Stimulated activated naive B cell treated with anti-CD40 and anti-IgM and Interleukin-4, amounts not matched to agents 10 μg/mL and 1 μg/mL and 100 μg/mL, for 72 hours (primary cell): ENCODE data around the gene MYH7.

Experiments
- ATAC-seq, 2 donors: fragments of 150-1000 bp; cut with Tn5 transposase; replicated peaks; 2 replicates each; pipeline ENCODE4 v1.10.0; 2021; ENCODE audit warnings: moderate library complexity in 1 of 2
- DNase-seq: peaks from one replicate; pipeline ENCODE4 v3.0.0; 2021
- H3K27ac Mint-ChIP-seq: one replicate; pipeline ENCODE4 v1.8.0; 2022; ENCODE audit warnings: mild to moderate bottlenecking, mixed read lengths
- H3K27me3 Mint-ChIP-seq, 2 donors: one replicate each; pipeline ENCODE4 v1.8.0; 2022; ENCODE audit warnings: mixed read lengths in 2 of 2
- H3K36me3 Mint-ChIP-seq, 2 donors: one replicate each; pipeline ENCODE4 v1.8.0; 2022; ENCODE audit warnings: mixed read lengths in 2 of 2, mild to moderate bottlenecking in 1 of 2
- H3K4me1 Mint-ChIP-seq, 2 donors: one replicate each; pipeline ENCODE4 v1.8.0; 2022; ENCODE audit warnings: mixed read lengths in 2 of 2, mild to moderate bottlenecking in 1 of 2
- H3K4me3 Mint-ChIP-seq, 2 donors: one replicate each; pipeline ENCODE4 v1.8.0; 2022; ENCODE audit warnings: mild to moderate bottlenecking in 2 of 2, mixed read lengths in 2 of 2, moderate library complexity in 1 of 2
- H3K9me3 Mint-ChIP-seq, 2 donors: one replicate each; pipeline ENCODE4 v1.8.0; 2022; ENCODE audit warnings: mixed read lengths in 2 of 2, mild to moderate bottlenecking in 1 of 2

MYH7 gene

DNA sequence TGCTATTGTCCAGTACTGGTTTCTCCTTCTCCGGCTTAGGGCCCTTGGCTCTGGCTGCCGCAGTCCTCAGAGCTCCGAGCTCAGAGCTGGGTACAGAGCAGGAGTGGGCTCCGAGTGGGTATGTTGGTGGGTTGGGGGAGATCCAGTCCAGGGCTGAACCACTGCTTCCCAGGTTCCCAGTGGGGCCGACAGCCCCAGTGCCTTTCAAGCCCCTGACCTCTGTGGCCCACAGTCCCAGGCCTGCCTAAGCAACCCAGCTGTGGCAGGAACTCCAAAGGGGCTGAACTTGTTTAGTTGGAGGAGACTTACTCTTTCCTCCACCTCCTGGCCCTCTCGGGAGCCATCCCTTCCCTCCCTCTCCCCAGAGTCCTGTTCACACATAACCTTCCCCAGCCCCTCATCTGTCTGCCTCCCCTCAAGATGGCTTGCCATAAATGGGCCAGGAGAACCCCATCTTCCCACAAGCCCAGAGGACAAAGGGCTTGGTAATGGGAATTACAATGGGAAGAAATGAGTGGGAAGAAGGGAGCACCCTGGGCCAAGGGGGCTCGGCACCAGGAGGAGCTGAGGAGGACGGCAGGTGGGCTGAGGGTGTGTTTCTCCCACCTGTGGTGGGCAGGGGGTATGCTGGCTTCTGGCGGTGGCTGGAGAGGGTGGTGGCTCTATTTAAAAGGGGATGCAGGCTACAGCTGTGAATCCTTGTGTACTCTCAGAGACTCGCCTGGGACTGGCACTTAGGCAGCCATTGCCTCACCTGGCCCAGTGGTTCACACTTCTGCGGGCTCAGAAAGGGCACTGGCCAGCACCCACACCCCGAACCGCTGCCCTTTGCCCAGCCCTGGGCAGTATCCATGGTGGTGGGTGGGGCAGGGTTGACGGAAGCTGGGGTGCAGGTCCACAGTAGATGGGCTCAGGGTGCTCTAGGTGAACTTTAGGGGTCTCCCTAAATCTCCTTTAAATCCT is 23.6 kb downstream of the MYH7 start:
- H3K9me3 Mint-ChIP-seq: no peaks in the 10 kb centered on the region
- DNase-seq: no peak
- peaks cover 10% of the 10 kb centered on the region in 2 donors for H3K4me1 Mint-ChIP-seq
- H3K36me3 Mint-ChIP-seq: no peaks in the 10 kb centered on the region
- no peak overlapping the region for H3K4me3 Mint-ChIP-seq
- H3K27me3 Mint-ChIP-seq: peaks cover 57 to 69% of the 10 kb centered on the region in 2 donors
- no peak for ATAC-seq
- no peak overlapping the region for H3K27ac Mint-ChIP-seq

DNA sequence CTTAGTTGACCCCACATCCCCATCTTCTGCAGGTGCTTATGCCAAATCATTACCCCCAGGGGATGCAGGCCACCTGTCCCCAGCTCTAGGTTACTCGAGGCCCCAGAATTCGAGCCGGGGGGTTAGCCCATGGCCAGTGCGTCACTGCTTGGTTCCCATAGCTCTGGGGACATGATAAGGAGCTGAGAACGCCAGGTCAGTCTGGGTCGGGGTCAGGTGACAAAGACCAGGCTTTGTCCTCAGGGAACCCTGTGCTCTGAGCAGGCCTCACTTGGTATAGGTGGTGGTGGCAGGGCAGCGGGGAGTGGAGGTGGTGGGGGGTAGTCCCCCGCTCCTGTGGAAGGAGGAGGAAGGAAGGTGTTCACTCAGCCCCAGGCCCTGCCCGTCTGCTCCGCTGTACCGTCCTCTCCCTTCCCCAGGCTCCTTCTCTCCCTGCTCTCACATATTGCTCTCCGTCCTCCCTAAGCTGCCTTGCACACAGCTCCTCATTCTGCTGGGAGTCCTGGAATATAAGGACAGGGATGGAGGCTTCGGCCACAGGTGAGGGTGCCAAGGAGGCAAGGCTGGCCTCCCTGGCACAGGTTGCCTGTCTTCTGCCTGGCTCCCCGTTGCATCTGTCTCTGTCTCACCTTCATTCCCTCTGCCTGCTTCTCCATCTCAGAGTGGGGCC is 25.4 kb downstream of the MYH7 start:
- ATAC-seq (no peak), DNase-seq (no peak)
- H3K4me3 Mint-ChIP-seq: no peak overlapping the region
- H3K9me3 Mint-ChIP-seq: no peaks in the 10 kb centered on the region
- H3K27ac Mint-ChIP-seq: no peak overlapping the region
- no peaks in the 10 kb centered on the region for H3K36me3 Mint-ChIP-seq
- H3K27me3 Mint-ChIP-seq: peaks cover 68 to 75% of the 10 kb centered on the region in 2 donors
- peaks cover 19 to 24% of the 10 kb centered on the region in 2 donors for H3K4me1 Mint-ChIP-seq

DNA sequence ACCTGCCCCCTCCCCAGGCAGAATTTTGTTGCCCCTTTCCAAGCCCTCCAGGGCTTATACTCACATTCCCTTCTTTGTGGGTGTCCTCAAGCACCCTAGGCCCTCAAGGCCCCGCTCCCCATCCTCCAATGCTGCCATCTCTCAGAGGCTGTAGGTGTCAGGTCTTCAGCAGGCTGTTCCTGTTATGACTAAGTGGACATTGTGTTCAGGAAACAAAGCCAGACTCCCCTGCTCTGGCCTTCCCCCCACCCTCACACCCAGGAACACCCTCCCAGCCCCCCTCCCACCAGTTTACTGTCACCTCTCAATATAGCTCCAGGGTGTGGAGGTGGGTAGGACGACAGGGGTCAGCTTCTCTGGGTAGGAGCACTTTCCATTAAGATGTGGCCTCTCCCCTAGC is 26.0 kb downstream of the MYH7 start:
- peak; percentile 40 to 46 for ATAC-seq
- Mint-ChIP-seq H3K27me3 (peaks cover 67 to 80% of the 10 kb centered on the region in 2 donors), H3K4me1 (peaks cover 22 to 27% of the 10 kb centered on the region in 2 donors), H3K4me3 (no peak overlapping the region), H3K9me3 (no peaks in the 10 kb centered on the region), H3K27ac (no peak overlapping the region), H3K36me3 (no peaks in the 10 kb centered on the region)
- no peak for DNase-seq

- peaks cover 22 to 27% of the 10 kb centered on the region in 2 donors for H3K4me1 Mint-ChIP-seq
- no peak overlapping the region for H3K27ac Mint-ChIP-seq
- no peaks in the 10 kb centered on the region for H3K9me3 Mint-ChIP-seq
- DNase-seq (no peak), ATAC-seq (no peak)
- no peaks in the 10 kb centered on the region for H3K36me3 Mint-ChIP-seq
- H3K27me3 Mint-ChIP-seq: peaks cover 68 to 77% of the 10 kb centered on the region in 2 donors
- no peak overlapping the region for H3K4me3 Mint-ChIP-seq
These were observed 27.2 kb downstream of the MYH7 start for GRCh38 chr14:23408307-23408630.

- peaks cover 71 to 77% of the 10 kb centered on the region in 2 donors for H3K27me3 Mint-ChIP-seq
- H3K4me1 Mint-ChIP-seq: peaks cover 26 to 27% of the 10 kb centered on the region in 2 donors
- no peaks in the 10 kb centered on the region for H3K36me3 Mint-ChIP-seq
- H3K4me3 Mint-ChIP-seq: no peak within 1 kb of the TSS
- no peak within 1 kb of the TSS for H3K27ac Mint-ChIP-seq
- H3K9me3 Mint-ChIP-seq: no peaks in the 10 kb centered on the region
- no peak for ATAC-seq
- DNase-seq: no peak
These were observed 27.7 kb downstream of the MYH7 start, which contains the start of gene MYH6 for GRCh38 chr14:23407516-23408306. TSS of gene MYH6 (minus strand) at chr14:23408273. CDS start at chr14:23407223, 1,050 bp downstream.

DNA sequence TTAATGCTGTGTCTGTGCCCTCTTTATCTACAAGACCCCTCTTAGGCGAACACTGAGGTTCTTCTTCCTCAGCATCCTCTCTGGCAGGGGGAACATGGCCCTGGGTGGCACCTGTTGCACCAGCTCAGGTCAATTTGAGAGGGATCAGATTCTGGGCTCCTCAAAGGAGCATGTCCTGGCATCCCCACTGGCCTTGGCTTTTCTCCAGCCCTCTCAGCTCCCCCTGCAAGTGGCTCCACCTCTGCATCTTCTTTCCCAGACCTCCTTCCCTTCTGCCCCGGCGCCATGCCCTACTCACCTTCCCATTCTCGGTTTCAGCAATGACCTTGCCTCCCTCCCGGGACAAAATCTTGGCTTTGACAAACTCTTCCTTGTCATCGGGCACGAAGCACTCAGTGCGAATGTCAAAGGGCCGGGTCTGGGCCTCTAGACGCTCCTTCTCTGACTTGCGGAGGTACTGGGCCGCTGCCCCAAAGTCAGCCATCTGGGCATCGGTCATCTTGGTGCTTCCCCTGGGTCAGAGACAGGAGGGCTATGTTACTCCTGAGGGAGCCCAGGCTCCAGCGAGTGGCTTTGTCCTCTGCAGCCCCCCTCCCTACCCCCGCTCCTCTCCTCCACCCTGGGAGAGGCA is 28.6 kb downstream of the MYH7 start:
- peaks cover 73 to 77% of the 10 kb centered on the region in 2 donors for H3K27me3 Mint-ChIP-seq

DNA sequence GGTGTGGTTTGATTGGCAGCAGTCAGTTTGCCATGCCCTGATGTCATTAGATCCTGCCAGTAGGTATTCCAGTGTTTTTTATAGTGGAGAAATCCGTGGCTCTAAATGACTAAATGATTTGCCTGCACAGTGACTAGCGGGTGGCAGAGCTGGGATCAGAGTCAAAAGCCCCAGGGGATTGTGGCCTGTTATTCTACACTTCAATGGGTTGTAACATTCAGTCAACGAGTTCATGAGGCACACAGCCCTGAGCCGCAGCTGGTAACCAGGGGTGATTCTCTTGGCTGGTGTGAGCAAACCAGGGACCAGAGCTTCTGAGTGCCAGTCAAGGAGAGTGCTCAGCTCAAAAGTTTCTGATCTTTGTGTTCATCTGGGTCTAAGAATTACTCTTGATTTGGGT is 29.2 kb downstream of the MYH7 start:
- DNase-seq (peak; percentile 48), ATAC-seq (peak; percentile 83 to 90)
- Mint-ChIP-seq H3K9me3 (no peaks in the 10 kb centered on the region), H3K4me3 (no peak overlapping the region), H3K4me1 (peaks cover 26 to 27% of the 10 kb centered on the region in 2 donors), H3K27ac (no peak overlapping the region), H3K27me3 (peaks cover 73 to 76% of the 10 kb centered on the region in 2 donors), H3K36me3 (no peaks in the 10 kb centered on the region)

More for the DNA sequence above, 28.6 kb downstream of the MYH7 start:
- Mint-ChIP-seq H3K36me3 (no peaks in the 10 kb centered on the region), H3K27ac (no peak overlapping the region), H3K4me1 (peaks cover 26 to 27% of the 10 kb centered on the region in 2 donors), H3K4me3 (no peak overlapping the region), H3K9me3 (no peaks in the 10 kb centered on the region)
- ATAC-seq (no peak), DNase-seq (no peak)

DNA sequence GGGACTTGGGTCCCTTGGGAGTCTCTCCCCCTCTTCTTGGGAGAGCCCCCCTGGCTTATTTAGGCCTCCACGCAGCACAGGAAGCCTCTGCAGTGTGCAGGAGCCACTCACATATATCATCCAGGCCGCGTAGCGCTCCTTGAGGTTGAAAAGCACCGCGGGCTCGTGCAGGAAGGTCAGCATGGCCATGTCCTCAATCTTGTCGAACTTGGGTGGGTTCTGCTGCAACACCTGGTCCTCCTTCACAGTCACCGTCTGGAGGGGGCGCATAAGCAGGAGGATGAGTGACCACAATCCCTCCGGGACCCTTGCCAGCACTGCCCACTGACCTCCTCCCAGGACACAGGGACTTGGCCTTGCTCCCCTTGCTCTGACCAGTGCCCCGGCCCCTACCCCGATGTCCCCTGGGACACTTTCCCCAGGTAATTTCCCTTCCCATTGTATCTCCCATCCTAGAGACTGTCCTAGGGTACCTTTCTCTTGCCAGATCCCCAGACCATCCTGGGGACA is 29.9 kb downstream of the MYH7 start:
- DNase-seq (no peak), ATAC-seq (no peak)
- peaks cover 27% of the 10 kb centered on the region in 2 donors for H3K4me1 Mint-ChIP-seq
- H3K9me3 Mint-ChIP-seq: no peaks in the 10 kb centered on the region
- H3K4me3 Mint-ChIP-seq: no peak overlapping the region
- no peak overlapping the region for H3K27ac Mint-ChIP-seq
- H3K36me3 Mint-ChIP-seq: no peaks in the 10 kb centered on the region
- peaks cover 67 to 74% of the 10 kb centered on the region in 2 donors for H3K27me3 Mint-ChIP-seq

- no peak overlapping the region for H3K4me3 Mint-ChIP-seq
- no peak for DNase-seq
- H3K36me3 Mint-ChIP-seq: no peaks in the 10 kb centered on the region
- ATAC-seq: no peak
- H3K4me1 Mint-ChIP-seq: peaks cover 27% of the 10 kb centered on the region in 2 donors
- no peaks in the 10 kb centered on the region for H3K9me3 Mint-ChIP-seq
- peaks cover 62 to 71% of the 10 kb centered on the region in 2 donors for H3K27me3 Mint-ChIP-seq
- H3K27ac Mint-ChIP-seq: no peak overlapping the region
These were observed 30.4 kb downstream of the MYH7 start for GRCh38 chr14:23405096-23405495.

DNA sequence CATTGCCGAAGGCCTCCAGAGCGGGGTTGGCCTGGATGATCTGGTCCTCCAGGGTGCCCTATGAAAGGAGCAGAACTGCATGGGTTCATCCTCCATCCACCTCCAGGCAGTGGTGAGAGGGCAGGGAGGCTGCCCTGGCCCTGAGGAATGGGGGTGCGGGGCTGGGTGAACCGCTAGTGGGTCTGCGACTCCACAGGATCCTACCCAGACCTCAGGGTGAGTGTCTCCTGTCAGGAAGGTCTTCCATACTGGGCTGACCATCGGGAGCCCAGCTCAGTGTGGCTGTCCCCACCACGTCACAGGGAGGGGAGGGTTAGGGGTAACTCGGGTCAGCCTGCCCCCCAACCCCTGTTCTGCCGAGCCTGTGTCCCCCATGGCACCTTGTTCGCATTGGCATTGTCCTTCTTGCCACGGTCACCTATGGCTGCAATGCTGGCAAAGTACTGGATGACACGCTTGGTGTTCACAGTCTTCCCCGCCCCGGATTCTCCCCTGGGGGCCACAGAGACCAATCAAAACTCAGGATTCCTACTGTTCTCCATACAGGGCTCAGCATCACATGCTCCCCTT is 31.0 kb downstream of the MYH7 start:
- H3K9me3 Mint-ChIP-seq: no peaks in the 10 kb centered on the region
- no peak overlapping the region for H3K4me3 Mint-ChIP-seq
- peaks cover 62 to 68% of the 10 kb centered on the region in 2 donors for H3K27me3 Mint-ChIP-seq
- H3K27ac Mint-ChIP-seq: no peak overlapping the region
- peaks cover 25 to 26% of the 10 kb centered on the region in 2 donors for H3K4me1 Mint-ChIP-seq
- ATAC-seq: no peak
- no peak for DNase-seq
- no peaks in the 10 kb centered on the region for H3K36me3 Mint-ChIP-seq

GRCh38 chr14:23403908-23404307 is 31.6 kb downstream of the MYH7 start:
- H3K36me3 Mint-ChIP-seq: no peaks in the 10 kb centered on the region
- H3K4me3 Mint-ChIP-seq: no peak overlapping the region
- DNase-seq (no peak), ATAC-seq (no peak)
- H3K27ac Mint-ChIP-seq: no peak overlapping the region
- no peaks in the 10 kb centered on the region for H3K9me3 Mint-ChIP-seq
- H3K4me1 Mint-ChIP-seq: peaks cover 20 to 23% of the 10 kb centered on the region in 2 donors
- peaks cover 61 to 65% of the 10 kb centered on the region in 2 donors for H3K27me3 Mint-ChIP-seq

GRCh38 chr14:23403139-23403438 is 32.4 kb downstream of the MYH7 start:
- ATAC-seq (no peak), DNase-seq (no peak)
- H3K36me3 Mint-ChIP-seq: no peaks in the 10 kb centered on the region
- H3K4me1 Mint-ChIP-seq: peaks cover 19 to 21% of the 10 kb centered on the region in 2 donors
- no peaks in the 10 kb centered on the region for H3K9me3 Mint-ChIP-seq
- H3K27me3 Mint-ChIP-seq: peaks cover 59 to 60% of the 10 kb centered on the region in 2 donors
- H3K4me3 Mint-ChIP-seq: no peak overlapping the region
- H3K27ac Mint-ChIP-seq: no peak overlapping the region

GRCh38 chr14:23402296-23403138 is 32.9 kb downstream of the MYH7 start:
- DNase-seq (no peak), ATAC-seq (no peak)
- H3K27ac Mint-ChIP-seq: no peak overlapping the region
- peaks cover 19% of the 10 kb centered on the region in 2 donors for H3K4me1 Mint-ChIP-seq
- H3K9me3 Mint-ChIP-seq: no peaks in the 10 kb centered on the region
- no peaks in the 10 kb centered on the region for H3K36me3 Mint-ChIP-seq
- no peak overlapping the region for H3K4me3 Mint-ChIP-seq
- H3K27me3 Mint-ChIP-seq: peaks cover 54 to 59% of the 10 kb centered on the region in 2 donors
